ENCODE data around the gene CCL13.

CCL13 gene

DNA sequence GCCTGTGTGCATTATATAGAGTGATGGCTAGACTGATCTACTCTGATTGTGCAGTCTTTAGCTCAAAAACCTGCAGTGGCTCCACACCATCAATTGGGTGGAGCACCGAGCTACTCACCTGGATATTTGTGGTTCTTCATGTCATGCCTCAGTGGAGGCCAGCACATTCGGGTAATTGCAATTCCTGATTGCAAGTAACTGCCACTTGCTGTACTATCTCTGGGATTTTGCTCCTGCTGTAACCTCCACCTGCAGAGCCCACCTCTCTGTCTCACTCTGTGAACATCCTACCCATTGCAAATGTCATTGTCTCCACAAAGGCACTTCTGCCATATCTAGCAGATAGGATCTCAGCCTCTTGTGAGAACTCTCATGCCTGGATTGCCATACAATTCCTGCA lies 8.5 kb downstream of the CCL13 start:
- no peak for DNase-seq

DNA sequence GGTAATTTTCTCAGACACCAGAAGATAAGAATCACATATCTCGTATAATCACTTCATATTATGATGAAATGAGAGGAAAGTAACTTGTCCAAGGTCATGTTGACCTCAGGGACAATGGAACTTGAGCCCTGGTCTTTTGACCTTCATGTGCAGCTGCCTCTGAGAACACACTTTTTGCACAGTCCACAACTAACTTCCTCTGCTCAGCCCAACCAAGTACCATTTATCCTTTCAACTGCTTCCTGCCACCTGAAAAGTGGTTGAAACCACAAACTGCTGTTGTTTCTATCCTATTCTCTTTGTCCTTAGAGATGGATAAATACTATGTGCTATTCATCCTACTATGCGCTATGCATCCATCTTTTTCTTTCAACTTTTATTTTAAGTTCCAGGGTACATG lies 9.1 kb downstream of the CCL13 start:
- DNase-seq: peak; percentile 75

DNA sequence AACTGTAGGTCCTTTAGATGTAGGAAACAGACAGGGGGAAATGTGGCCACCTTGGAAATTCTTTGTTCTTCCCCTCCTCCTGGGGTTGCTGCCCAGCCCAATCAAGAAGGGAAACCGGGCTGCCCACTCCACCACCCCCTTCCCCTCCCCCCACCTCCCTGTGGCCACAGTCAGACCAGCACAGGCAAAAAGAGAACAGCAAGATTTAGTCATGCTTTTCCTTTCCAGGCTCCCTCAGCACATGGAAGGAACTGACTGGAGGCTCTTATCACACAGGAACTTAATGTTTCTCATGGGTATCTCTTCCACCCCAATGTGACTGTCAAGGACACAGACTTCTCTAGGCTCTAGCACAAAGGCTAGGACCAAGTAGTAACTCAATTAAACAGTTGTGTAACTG lies 9.7 kb downstream of the CCL13 start:
- peak; percentile 73 for DNase-seq

DNA sequence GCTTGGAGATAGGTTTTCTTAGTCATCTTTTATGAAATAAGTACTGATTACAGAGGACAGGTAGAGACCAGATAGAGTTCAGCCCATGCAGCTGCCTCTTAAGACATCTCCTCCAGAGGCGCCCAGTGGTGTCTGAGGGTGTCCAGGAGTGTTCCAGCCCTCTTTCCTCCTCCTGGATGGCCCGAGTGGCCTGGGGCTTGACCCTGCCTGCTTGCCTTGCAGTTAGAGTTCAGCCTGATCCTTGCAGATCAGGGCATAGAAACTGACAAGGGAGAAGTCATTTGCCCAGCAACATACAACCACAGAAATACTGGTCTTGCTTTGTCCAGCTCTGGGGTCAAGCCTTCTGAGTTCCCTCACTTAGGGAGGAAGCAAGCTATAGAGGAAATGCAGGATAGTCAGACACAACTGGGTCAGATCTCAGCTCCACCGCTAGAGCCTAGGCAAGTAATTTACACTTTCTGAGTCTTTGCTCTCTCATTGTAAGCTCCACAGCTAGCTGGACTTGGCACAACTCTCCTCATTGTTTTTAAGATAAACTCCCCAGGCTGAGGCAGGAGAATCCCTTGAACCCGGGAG lies 10.3 kb downstream of the CCL13 start:
- DNase-seq: peak; percentile 69

DNA sequence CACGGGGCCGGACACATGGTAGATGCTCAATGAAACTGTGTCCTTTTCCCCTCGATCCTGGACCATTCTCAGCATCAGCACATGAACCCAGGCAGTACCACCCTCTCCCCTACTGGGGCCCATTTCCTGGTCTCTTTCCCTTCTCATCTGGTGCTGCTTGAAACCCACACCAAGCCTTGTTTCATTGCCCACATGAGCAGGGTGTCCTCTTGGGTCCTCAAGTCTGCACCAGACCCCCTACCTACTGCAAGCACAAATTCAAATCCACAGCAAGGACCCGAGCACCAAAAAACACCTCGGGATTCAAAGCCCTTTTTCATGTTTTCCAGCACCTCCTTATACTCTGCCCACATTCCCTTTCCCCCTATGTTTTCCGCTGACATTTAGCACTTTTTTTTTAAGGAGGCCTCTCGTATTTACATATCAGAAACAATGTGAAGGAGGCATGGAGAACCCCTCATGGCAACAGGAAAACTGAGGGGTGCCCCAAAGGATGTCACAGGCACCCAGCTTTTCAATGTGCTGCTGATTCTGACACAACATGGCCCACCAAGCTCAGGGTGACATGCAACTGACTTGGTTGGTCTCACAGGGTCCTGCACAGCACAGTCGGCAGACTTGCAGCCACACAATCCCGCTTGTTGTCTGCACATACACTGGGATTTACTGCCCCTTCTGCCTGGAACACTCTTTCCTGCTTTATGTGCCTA lies 11.4 kb downstream of the CCL13 start:
- no peak for DNase-seq

DNA sequence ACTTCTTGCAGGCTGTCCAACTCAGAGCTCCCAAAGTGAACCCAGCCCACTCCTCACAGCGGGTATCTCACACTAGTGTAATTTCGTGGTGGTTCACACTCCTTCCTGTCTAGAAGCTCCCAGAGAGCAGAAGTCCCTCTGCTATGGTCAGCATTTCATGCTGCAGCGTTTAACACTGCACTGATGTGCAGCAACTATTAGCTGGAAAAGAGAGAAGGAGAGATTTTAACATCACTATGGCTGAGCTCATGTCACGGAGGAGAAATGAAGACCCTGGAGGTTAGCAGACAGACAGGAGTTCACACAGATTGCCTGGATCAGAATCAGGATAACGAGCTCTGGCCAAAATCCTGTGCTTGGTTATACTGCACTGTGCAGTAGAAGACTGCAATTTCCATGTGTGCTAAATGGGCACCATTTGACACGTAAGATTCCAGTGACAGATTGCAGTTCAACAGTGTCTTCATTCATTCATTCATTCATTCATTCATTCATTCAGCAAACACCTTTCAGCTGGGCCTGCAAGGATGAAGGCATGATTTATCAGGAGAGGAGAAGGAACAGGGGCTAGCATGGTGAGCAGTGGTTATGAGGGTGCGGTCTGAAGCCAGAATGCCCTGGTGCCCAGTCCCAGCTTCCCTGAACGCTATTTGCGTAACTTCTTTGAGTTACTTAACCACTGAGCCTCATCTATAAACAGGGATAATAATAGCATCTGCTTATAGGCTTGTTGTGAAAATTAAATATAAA lies 12.1 kb downstream of the CCL13 start:
- DNase-seq: peak; percentile 73

DNA sequence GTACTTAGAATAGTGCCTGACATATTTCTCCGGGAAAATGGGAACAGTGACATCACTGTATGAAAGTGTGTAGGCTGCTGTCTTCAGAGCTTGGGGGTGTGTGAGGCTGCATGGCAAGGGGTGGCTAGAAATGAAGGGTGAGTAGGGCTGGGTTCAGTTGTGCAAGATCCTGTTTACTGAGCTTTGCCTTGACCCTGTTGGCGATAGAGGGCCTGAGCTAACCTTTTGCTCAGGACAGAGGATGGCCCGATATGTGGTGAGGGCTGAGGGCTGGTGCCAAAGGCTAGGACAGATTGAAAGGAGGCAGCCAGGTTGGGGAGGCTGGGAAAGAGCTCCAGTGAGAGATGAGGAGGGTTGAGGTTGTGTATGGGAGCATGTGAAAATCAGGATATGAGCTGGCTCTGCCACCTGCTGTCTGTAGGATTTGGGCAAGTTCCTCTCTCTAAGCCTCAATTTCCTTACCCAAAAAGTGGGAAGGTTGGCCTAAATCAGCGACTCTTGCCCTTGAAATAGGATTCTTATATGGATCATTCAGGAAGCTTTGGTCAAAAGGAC lies 12.7 kb downstream of the CCL13 start:
- no peak for DNase-seq

DNA sequence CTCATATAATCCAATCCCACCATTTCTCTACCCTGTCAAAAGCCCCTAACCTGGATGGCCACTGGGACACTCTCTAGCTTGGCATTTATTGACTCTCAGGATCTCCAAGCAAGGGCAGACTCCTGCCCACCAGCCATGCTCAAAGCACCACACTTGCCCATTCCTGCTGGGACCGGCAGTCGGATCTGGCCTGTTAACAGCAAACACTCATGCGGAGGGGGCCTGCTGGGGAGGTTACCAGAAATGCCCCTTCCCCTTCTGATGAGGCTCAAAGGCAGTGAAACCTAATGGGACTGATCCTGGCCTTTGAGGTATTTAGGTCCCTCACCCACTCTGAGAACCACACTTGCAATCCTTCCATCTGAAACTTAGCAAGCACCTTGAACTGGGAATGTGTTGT lies 13.3 kb downstream of the CCL13 start:
- no peak for DNase-seq

DNA sequence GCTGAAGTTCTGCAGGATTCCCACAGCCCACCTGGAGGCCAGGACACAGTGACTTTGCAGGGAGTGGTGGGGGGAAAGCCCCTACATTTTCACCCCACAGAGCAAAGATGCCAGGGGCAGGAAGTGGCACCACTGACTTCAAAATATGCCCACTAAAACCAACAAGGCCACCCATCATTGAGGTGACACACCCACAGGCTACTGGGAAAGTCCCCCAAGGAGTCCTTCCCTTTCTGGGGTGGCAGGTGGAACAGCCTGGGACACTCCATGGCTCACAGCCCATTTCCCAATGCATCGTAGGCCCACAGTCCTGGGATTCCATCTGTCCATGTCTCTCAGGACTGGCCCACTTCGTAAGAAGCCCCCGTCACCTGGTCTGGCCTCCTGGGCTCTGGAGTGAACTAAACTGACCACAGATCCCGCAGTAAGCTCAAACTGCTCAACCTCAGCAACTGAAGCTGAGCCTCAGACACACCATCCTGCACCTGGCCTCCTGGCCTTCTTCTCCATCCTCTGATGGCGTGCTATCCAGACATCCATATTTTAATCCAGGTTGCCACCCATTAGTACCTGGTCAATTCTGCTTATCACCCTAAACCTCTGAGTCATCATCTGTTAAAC lies 14.2 kb downstream of the CCL13 start:
- no peak for DNase-seq

DNA sequence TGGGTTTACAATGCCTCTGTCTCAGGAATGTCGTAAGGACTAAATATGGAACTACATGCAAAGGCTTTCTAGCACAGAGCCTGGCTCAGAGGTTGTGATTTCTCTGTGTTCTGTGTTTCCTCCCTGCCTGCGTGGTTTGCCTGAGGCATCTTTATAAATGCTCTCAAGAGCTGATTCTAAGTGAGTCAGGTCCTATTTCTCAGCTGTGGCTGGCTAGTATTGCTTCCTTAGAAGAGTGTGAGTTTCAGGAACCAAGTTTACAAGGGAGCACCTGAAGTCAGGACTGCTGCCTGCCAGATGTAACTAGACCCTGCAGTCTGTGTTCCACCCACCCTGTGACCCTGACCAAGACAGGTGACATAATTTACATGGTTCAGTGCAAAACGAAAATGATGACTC lies 14.7 kb downstream of the CCL13 start:
- peak; percentile 60 for DNase-seq

DNA sequence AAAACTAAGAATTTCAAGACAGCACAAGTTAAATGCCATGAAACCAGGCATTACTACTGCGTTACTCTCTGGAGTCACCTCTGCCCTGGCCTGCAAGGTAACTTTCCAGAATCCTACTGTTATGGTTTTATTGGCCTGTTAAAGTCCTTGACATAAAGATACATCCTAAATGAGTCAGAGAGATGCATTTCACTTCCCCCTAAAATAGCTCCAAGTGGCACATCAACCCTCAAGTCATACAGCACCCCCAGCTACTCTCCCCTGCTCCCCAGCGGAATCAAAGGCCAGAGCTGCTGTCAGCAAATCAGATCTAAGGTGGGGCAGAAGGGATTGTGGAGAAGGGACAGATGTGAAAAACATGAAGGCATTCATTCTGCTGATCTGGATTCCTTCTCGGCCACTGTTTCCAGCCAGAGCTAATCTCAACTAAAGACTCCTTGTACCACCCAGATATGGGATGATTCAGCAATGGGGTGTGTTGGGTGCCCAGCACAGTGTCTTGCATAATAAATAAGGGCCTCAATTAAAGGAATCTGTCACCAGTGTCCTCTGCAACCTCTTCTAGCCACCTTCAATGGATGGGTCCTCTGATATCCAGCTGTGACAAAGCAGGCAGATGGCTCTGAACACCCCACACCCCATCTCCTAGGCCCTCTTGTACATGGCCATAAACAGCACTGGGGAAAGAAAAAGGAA lies 15.3 kb downstream of the CCL13 start:
- DNase-seq: peak; percentile 52

DNA sequence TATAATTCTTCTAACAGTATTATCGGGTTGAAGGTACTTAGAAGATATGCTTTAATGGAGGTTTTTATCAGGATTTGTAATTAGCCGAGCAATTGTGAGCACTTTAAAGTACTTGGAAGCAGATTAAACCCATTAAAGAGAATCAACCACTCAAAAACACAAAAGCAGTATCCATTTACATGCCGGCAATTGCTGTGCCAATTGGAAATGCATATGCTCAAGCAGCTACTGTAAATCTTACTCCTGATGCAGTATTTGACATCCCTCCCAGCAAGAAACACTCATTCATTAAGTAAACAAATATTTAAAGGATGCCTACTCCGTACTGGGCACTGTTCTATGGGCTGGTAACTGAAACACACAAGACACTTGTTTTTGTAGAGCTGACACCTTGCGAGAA lies 18.2 kb downstream of the CCL13 start:
- no peak for DNase-seq

DNA sequence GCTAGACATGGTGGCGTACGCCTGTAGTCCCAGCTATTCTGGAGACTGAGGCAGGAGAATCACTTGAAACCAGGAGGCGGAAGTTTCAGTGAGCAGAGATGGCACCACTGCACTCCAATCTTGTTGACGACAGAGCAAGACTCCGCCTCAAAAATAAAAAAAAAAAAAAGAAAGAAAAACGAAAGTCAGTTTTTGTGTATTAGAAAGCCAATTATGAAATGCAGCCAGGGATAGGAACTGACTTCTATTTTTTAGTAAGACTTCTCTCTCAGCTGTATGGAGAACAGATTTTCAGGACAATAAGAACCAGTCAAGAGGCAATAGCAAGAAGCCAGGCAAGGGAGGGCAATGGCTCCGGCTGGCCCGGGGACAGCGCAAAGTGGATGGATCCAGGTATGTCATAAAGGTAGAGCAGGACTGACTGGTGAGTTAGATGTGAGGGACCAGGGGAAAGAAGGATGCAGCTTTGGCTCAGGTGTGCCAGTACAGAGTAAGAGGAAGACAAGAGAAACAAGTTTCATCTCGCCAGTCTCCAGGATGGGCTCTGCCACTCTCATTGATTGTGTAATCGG lies 19.2 kb downstream of the CCL13 start:
- DNase-seq: no peak

DNA sequence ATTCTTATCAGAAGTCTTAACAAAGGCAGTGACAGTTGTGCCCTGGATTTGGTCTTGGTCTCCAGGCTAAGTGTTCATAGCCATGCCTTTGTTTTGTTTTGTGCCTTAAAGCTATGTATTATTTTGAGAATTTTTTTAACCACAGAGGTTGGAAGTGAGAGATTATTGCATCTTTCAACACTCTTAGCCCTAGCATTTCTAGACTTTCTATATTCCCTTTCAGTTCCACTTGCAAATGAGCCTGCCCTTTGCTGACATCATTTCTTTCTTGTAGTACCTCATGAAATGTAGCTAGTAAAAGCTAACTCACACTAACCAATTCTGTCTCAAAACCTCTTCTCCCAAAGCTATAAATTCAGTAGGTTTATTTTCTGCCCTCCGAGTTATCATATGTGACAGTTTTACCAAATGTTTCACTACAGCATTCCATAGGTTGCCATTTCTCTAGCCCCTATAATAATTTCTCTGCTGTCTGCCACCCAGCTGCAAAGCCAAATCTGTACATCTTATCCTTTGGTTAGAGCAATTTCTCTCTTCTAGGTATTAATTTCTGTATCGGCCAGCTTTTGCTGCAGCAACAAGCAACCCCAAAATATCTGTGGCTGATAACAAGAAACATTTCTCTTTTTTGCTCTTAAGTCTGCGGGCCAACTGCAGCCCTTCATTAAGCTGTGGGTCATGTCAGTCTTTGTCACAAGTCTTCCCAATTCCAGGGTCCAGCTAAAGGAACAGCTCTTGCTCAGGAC lies 21.0 kb downstream of the CCL13 start:
- DNase-seq: peak; percentile 80

DNA sequence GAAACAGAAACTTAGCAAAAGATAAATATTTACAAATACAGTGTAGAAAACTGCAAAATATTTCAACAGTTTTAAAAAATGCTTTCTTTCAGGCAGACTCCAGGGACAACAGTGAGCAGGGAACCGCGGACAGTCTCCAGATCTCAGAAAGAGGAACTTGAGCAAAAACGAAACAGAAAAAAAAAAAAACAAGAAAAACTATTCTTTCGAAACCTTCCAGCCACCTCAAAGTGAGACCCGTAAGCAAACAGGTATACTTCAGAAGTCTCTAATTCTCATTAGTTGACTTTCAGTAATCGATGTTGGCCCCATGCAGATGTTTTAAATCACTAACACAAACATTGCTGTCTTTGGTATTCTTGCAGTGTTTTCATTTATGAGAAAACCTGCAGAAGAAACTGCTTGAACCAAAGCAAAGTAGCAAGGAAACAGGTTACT lies 22.4 kb downstream of the CCL13 start:
- peak; percentile 80 for DNase-seq

DNA sequence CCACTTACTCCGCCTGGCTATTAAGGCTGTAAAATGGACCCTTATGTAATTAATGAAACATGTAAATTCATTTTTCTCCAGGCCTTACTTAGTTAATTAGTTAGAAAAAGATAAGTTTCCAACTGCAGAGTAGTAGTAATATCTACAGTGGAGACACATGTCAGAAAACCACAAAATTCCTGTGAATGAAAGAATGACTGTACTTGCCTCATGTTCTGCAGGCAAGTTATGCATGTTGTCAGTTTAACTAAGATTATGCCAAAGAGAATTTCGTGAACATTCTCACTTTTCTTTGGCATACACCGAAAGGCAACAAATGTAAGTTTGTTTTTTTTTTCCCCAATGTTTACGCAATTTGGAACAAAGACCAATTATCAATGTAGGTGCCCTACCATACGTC lies 23.6 kb downstream of the CCL13 start:
- DNase-seq: no peak

DNA sequence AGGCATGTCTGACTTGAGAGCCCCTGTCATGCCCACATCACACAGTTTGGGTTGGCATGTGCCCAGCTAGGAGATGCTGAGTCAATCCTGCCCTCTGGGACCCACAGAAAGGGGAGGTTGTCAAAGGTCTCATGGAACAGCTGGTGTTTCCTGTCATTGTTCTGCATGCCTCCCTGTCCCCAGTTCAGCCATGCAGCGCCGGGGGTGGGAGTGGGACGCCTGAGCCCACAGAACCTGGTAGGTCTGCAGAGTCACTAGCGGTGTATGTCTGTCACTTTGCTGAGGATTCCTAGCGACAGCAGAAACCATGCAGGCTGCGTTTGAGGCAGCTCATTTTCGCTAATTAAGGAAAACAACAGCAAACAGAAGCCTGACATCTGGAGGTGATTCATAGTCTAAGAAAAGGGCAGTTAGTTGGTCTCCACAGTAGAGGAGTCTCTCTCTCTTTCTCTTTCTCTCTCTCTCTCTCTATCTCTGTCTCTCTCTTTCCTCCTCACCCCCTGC lies 26.4 kb downstream of the CCL13 start:
- peak; percentile 67 for DNase-seq

DNA sequence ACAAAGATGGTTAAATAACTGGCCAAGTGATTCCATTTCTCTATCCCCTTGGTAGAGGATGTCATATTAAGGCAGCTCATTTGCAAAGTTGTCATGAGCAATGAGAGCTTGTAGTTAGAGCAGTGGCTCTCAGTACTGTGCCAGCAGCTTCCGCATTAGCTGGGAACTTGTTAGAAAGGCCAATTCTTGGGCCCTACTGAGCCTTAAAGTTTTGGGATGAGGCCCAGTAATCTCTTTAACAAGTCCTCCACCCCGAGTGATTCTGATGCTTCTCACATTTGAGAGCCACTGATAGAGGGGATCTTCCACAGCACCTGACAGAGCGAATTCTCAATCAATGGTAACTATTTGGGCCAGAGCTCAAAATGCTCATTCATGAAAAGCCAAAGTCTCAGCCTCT lies 26.9 kb downstream of the CCL13 start:
- DNase-seq: no peak

DNA sequence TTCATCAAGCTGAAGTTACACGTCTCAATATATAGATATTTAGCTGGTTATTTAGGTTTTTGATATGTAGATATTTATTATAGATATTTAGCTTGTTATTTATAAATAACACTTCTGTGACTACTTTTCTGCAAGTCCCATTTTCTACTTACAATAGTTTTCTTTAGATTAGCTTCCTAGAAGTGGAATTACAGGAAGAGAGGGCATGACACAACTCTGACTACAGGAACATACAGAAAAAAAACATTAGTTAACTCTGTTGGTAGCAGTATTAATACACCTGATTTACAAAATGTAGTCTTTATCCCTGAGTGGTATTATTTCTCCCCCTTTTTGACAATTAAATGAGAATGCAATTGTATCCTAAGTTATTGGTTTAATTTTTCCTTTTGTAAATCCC lies 28.0 kb downstream of the CCL13 start:
- no peak for DNase-seq

DNA sequence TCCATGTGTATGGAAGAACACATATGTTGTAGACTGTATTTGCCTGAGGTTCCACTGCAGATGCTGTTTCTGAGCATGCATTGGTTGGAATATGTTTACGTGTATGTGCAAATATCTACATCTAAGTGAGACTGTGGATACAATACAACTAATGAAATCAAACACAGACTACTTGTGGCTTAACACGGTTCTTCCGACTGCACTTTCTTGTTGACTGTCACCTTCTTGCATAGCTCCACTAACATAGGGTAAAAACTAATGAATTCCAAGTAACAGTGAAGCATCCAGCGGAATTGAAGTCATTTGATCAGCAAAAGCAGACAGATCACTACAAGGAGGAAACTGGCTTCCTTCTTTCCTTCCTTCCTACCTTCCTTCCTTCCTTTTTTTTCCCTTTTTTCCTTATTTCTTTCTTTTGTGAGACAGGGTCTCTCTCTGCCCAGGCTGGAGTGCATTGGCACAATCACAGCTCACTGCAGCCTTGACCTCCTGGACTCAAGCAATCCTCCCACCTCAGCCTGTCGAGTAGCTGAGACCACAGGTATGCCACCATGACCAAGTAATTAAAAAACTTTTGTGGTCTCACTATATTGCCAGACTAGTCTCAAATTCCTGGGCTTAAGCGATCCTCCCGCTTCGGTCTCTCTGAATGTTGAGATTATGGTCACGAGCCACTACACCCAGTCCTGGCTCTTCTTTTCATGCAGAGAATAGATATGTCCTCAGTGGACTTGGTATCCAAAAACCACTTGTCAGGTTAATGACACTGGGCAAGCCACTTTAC lies 28.7 kb downstream of the CCL13 start:
- no peak for DNase-seq

DNA sequence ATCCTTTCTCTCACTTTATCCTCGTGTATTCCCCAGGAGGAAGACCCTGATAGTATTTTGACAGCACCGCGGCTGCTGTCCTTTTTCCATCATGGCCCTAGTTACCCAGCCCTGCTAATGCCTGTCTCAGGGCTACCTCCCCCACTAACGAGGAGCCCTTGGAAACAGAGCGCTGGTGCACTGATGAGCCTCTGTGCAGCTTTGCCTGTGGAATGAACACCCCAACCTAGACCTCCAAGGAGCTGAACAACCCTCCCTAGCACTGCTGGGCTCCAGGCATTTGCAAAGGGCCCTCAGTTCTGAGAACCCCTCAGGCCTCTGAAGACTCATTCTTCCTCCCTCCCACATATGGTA lies 30.0 kb downstream of the CCL13 start:
- no peak for DNase-seq
